HFF-Myc (cell line): ENCODE results near the gene APOA1.

Experiments
- DNase-seq: peaks from one replicate; pipeline ENCODE4 v3.0.0-alpha.2; 2011; ENCODE audit warnings: low read depth; ENCODE audit errors: extremely low read depth
- H3K4me3 ChIP-seq: replicated peaks from 2 replicates; pipeline ENCODE4 v1.5.1; 2011; ENCODE audit warnings: low read depth, mild to moderate bottlenecking, control low read depth, low read length
- CTCF ChIP-seq: IDR thresholded peaks from 2 replicates; pipeline ENCODE4 v1.5.1; 2012; ENCODE audit warnings: mild to moderate bottlenecking, low read depth, low read length, control low read depth; ENCODE audit errors: missing control alignments

The APOA1 gene

GRCh38 chr11:116837231-116838091 is at the start of gene APOA1:
TSS of gene APOA1 (minus strand) at chr11:116837622. CDS start at chr11:116837387, 235 bp downstream.
- no peak within 1 kb of the TSS for H3K4me3 ChIP-seq
- TF ChIP-seq CTCF = no peak
- DNase-seq = no peak

GRCh38 chr11:116885951-116886655 is 48.7 kb upstream of the APOA1 start:
- H3K4me3 ChIP-seq = no peak overlapping the region
- DNase-seq = no peak
- no peak for TF ChIP-seq CTCF

- DNase-seq = peak; percentile 79
- no peak for TF ChIP-seq CTCF
- no peak overlapping the region for H3K4me3 ChIP-seq
Observed at GRCh38 chr11:116882386-116882785, 45.0 kb upstream of the APOA1 start.

- no peak for TF ChIP-seq CTCF
- no peak overlapping the region for H3K4me3 ChIP-seq
- DNase-seq = no peak
Observed at GRCh38 chr11:116881143-116881542, 43.7 kb upstream of the APOA1 start.

GRCh38 chr11:116879800-116880625 is 42.6 kb upstream of the APOA1 start:
- H3K4me3 ChIP-seq = no peak overlapping the region
- peak; percentile 78 for DNase-seq
- peak; percentile 74 for TF ChIP-seq CTCF

GRCh38 chr11:116876656-116877055 is 39.2 kb upstream of the APOA1 start:
- H3K4me3 ChIP-seq = no peak overlapping the region
- TF ChIP-seq CTCF = no peak
- no peak for DNase-seq
